ENCODE measurements around the gene ATF6. TPM values are rescaled to one million over a fixed set of nuclear protein-coding genes. Genes with fewer than 3 reads are reported as not detected.

ATF6 gene
- total and polyA plus RNA-seq, 2 of the 8 experiments (the other 6 are each of a cell fraction or from before 2014, with no cell fraction given) = 4.6 to 10.0 TPM

DNA sequence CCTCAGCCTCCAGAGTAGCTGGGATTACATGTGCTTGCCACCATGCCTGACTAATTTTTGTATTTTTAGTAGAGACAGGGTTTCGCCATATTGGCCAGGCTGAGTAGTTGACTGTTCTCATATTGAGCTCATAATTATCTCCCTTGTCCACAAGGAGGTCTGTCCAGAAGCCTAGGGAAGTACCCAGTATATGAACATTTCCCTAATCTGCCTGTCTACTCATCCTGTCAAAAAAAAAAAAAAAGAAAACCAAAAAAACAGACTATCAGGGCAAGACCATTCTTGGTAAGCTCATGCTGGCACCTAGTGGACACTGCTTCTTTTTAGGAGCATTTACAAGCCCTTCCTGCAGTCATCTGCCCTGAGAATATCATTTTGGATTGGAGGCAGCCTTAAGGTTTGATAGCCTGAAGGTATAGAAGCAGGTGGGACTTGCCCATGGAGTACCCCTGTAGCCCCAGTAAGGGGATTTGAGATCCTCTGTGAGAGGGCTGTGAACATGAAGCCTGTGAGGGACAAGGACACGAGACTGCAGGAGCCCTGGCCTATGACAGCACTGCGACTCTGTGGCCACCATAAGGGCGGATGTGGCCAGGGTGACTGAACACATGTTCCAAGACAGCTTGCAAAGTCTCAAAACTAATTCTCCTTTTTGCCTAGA lies 27.4 kb upstream of the ATF6 start (continued):
- TF ChIP-seq RAD21 (IDR thresholded peaks at IDR 0.05 in 1 of 2, conservative IDR thresholded peaks at IDR 0.05 in 1 of 2; ENCODE audit: low read depth in 2 of 2, low read length in 2 of 2) (peak; percentile 89 to 92), JUND (IDR thresholded peaks at IDR 0.05; ENCODE audit: low read length) (no peak)

Measured in H1 (cell line).